ENCODE measurements around the gene NCK2.

Gene NCK2

GRCh38 chr2:105791229-105791628 is 46.5 kb downstream of the NCK2 start:
- no peak for DNase-seq (ENCODE audit: low spot score)
- in situ Hi-C loops (cut with MboI; ENCODE audit: low pct_unique_long_range_greater_than_20kb, low sequenced_read_pairs, unreplicated experiment): no loop called here
- no peak for TF ChIP-seq CTCF (IDR thresholded peaks at IDR 0.05; ENCODE audit: extremely low read depth, insufficient read depth, missing control alignments)

- TF ChIP-seq CTCF (IDR thresholded peaks at IDR 0.05; ENCODE audit: extremely low read depth, insufficient read depth, missing control alignments): no peak
- no peak for DNase-seq (ENCODE audit: low spot score)
- in situ Hi-C loops (cut with MboI; ENCODE audit: low pct_unique_long_range_greater_than_20kb, low sequenced_read_pairs, unreplicated experiment): no loop called here
These were observed 47.8 kb downstream of the NCK2 start for GRCh38 chr2:105792561-105792960.

- in situ Hi-C loops (cut with MboI; ENCODE audit: low pct_unique_long_range_greater_than_20kb, low sequenced_read_pairs, unreplicated experiment): no loop called here
- DNase-seq (ENCODE audit: low spot score): no peak
- no peak for TF ChIP-seq CTCF (IDR thresholded peaks at IDR 0.05; ENCODE audit: extremely low read depth, insufficient read depth, missing control alignments)
These were observed 48.7 kb downstream of the NCK2 start for GRCh38 chr2:105793196-105793975.

- DNase-seq (ENCODE audit: low spot score): no peak
- in situ Hi-C loops (cut with MboI; ENCODE audit: low pct_unique_long_range_greater_than_20kb, low sequenced_read_pairs, unreplicated experiment): no loop called here
- no peak for TF ChIP-seq CTCF (IDR thresholded peaks at IDR 0.05; ENCODE audit: extremely low read depth, insufficient read depth, missing control alignments)
These were observed 50.3 kb downstream of the NCK2 start for GRCh38 chr2:105794926-105795574.

GRCh38 chr2:105795575-105795934 is 50.8 kb downstream of the NCK2 start:
- no peak for DNase-seq (ENCODE audit: low spot score)
- no peak for TF ChIP-seq CTCF (IDR thresholded peaks at IDR 0.05; ENCODE audit: extremely low read depth, insufficient read depth, missing control alignments)
- in situ Hi-C loops (cut with MboI; ENCODE audit: low pct_unique_long_range_greater_than_20kb, low sequenced_read_pairs, unreplicated experiment): no loop called here

- in situ Hi-C loops (cut with MboI; ENCODE audit: low pct_unique_long_range_greater_than_20kb, low sequenced_read_pairs, unreplicated experiment): no loop called here
- TF ChIP-seq CTCF (IDR thresholded peaks at IDR 0.05; ENCODE audit: extremely low read depth, insufficient read depth, missing control alignments): no peak
- DNase-seq (ENCODE audit: low spot score): no peak
These were observed 51.5 kb downstream of the NCK2 start for GRCh38 chr2:105796131-105796638.
